SK-N-MC (cell line): ENCODE results near the gene FAM89B.

Experiments
- EZH2 ChIP-seq: fragments of 200-600 bp; sonication (generic); IDR thresholded peaks from one replicate; pipeline ENCODE4 v1.6.1; 2017; ENCODE audit warnings: antibody characterized with exemption
- FOXP2 ChIP-seq: optimal IDR thresholded peaks from 2 replicates; pipeline ENCODE3; 2011; ENCODE audit warnings: mild to moderate bottlenecking, moderate library complexity; ENCODE audit not compliant: insufficient read depth; ENCODE audit errors: extremely low read length, control extremely low read depth
- POLR2AphosphoS5 ChIP-seq: IDR thresholded peaks from 2 replicates; pipeline ENCODE4 v1.6.1; 2012; ENCODE audit warnings: mild to moderate bottlenecking, low read depth, low read length, borderline replicate concordance

GRCh38 chr11:65571420-65571819 is 918 bp upstream of the FAM89B start:
- TF ChIP-seq POLR2AphosphoS5 (no peak), EZH2 (no peak), FOXP2 (no peak)
